Measurements from ENCODE around the gene PEMT.

Gene PEMT

DNA sequence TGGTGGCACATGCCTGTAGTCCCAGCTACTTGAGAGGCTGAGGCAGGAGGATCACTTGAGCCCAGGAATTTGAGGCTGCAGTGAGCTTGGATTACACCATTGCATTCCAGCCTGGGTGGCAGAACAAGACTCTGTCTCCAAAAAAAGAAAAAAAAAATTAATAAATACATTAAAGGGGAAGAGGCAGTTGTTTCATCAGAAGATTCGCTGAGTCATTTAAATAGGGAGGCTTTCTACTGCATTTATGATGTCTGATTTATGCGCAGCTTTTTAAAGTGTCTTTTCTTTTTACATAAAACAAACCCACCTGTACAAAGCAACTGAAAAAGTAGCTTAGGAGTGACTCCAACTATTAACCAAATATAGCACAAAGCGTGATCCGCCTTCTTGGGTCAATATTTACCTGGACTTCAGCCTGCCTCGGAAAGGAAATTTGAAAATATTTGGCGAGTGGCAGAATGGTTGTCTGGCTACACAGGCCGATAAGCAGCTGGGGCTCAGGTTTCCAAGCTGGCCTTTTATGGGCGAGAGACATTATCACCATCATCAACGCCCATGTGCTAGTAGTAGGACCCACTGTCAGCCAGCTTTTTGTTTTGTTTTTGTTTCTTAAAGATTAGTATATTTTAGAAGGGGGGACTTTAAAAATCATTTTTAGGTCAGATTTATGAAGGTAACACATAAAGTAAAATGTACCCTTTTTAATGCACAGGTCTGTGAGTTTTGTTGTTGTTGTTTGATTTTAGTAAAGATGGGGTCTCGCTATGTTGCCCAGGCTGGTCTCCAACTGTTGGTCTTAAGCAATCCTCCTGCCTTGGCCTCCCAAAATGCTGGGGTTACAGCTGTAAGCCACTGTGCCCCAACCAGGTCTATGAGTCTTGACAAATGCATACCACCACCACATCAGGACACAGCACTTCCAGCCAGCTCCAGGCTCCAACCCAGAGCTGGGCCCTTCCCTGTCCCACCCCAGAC is 52.8 kb downstream of the PEMT start:
- no peak for DNase-seq (ENCODE audit: extremely low read depth in 1 of 2, low read depth in 1 of 2)

DNA sequence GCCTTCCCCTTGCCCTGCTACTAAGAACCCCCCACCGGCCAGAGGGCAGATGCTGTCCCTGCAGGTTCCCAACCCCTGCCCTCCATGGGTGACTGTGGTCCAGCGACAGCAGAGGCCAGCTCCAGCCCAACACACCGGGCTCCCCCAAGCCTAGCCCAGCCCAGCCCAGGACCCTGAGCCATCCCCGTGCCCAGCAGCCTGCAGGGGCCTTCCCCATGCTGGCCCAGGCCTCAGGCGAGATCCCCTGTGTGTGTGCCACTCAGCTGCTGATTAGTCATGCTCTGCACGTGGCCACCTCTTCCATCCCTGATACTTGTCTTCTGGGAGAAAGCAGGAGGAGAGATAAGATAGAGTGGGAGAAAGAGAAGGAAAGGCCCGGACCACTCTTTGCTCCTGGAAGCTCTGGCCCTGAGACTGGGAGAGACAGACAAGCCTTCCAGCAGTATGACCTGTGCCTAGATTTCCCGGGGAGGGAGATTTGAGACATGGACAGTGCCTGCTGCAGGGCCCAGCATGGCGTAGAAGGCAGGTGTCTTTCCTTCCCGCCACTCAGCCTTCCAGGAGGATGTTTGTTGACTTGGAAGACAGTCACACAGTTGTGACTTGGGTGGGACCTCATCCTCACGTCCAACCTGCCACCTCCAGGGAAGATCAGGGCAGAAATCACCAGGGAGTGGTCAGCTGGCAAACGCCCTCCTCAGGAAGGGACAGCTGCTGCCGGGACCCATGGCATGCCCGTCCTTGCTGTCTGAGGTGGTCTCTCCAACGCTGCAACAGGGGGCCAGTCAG is 54.0 kb downstream of the PEMT start:
- no peak for DNase-seq (ENCODE audit: extremely low read depth in 1 of 2, low read depth in 1 of 2)

DNA sequence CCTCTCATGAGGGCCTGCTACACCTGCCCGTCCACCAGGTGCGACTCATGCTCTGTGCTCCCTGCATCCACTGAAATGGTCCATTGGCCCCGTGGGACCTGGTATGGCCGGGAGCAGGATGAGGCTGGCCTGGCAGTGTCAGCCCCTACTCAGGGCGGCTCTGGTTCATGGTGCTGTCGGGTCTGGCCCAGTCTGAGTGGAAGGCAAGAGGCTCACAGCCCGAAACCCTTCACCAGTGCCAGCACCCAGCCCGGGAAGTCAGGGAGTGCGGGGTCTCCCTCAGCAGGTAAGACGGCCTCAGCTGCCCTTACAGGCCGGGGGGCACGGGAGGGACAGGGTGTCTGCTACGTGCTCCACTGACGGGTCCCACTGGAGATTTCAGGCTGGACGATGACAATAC is 54.8 kb downstream of the PEMT start:
- no peak for DNase-seq (ENCODE audit: extremely low read depth in 1 of 2, low read depth in 1 of 2)

DNA sequence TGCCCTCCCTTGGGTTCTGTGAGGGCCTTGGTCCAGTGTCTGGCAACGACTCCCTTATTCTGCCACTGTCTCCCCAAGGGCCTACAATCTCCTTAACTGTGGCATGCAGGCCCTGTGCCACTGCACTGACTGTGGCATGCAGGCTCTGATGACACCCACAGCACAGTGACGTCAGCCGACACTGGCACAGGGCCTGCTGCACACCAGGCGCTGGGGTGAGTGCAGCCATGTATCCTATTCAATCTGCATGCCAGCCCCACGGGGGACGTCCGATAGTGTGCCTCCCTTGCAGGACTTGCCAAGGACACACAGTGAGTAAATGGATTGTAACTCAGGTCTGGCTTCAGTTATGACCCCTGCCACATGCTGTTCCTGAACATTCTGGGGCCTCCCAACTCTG is 55.6 kb downstream of the PEMT start:
- no peak for DNase-seq (ENCODE audit: extremely low read depth in 1 of 2, low read depth in 1 of 2)

DNA sequence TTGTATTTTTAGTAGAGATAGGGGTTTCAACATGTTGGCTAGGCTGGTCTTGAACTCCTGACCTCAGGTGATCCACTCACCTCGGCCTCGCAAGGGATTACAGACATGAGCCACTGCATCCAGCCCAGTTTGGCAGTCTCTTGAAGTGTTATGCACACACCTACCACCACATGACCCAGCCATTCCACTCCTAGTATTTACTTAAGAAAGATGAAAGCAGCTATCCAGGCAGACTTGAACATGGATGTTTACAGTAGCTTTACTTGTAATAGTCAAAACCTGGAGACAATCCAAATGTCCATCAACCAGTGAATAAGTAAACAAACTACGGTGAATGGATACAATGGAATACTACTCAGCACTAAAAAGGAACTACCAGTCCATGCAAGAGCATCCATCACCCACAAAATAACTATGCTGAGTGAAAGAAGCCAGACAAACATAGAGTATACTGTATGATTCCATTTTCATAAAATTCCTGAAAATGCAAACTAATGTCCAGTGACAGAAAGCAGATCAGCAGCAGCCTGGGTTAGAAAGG is 57.5 kb downstream of the PEMT start:
- no peak for DNase-seq (ENCODE audit: extremely low read depth in 1 of 2, low read depth in 1 of 2)

DNA sequence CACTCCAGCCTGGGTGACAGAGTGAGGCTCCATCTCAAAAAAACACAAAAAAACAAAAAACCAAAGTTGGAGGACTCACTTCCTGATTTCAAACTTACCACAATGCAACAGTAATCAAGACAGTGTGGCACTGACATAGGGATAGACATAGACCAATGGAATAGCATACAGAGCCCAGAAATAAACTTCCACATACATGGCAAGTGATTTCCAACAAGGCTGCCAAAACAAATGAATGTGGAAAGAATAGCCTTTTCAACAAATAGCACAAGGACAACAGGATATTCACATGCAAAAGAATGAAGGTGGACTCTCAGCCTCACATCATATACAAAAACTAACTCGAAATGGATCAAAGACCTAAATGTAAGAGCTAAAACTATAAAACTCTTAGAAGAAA is 58.5 kb downstream of the PEMT start:
- no peak for DNase-seq (ENCODE audit: extremely low read depth in 1 of 2, low read depth in 1 of 2)

DNA sequence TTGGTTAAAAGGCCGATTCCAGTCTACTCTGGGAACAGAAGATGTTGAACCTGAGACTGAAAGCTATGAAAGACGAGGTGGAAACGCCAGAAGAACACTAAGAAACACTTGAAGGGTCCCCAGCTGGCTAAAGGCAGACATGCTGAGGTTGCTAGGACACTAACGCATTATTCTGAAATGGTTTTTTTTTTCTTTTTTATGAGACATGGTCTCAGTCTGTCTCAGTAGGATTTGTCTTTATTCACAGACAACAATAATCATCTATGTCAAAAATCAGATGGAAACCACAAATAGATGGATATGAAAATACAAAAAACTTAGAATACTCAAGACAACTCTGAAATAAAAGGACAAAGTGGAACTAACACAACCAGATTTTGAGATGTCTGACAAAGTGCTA is 60.4 kb downstream of the PEMT start:
- DNase-seq (ENCODE audit: extremely low read depth in 1 of 2, low read depth in 1 of 2): no peak

DNA sequence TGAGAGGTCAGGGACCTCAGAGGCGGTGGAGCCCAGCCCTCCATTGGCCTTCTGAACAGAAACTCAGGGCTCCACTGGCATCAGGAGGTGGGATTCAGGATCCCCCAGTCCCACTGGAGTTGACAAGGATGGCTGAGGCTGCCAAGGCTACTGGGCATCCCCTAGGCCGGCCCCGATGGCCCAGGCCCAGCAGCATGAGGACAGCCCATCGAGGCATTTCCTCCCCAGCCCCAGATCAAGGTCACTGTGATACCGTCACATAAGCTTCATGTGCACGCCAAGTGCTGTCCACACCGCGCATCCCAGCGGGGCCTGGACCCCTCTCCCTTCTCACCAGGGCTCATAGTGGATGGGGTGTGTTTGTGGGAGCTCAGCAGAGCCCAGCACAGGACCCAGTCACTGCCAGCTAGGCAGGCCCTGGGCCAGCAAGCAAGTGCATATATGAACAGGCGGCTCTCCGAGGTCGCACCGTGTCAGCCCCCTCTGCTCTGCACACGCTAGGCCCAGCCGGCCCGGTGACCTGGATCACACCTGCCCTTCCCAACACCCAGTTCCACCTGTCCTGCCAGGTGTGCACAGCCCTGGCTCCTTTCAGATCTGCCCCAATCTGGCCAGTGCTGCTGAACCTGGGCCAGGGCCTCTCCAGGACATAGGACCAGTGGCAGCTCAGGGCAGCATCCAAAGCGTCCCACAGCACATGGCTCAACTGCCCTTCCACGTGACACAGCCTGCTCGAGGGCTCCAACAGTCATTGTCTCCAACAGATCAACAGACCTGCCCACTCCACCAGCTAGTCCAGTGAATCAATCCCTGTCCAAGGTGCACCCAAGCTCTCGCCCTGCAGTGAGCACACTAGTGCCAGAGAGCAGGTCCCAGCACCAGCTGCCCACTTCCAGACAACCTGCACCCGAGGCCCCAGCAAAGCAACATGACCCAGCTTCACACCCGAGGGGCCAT is 62.5 kb downstream of the PEMT start:
- DNase-seq (ENCODE audit: extremely low read depth in 1 of 2, low read depth in 1 of 2): no peak

DNA sequence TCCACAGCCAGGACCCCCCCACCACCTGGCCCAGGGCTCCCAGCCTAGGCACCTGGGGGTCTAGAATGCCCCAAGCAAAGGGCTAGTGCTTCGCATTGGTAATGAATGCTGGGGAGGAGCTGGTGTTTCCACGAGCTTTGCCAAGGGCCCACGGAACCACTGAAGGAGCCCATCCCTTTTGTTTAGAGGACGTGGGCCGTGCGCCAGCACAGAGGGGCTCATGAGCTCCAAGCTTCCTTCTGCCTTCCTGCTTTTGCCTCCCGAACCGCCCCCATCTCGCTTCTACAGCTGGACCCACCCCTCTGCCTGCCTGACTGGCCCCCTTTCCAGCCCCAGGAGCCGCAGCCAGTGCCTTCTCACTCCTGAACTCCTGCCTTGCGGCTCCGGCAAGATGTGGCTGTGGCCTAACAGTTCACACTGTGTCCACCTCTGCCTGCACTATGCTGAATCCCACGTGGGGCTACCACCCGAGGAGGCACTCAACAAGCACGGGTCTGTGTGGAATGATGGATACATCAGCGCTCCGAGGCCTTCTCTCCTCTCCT is 63.5 kb downstream of the PEMT start:
- no peak for DNase-seq (ENCODE audit: extremely low read depth in 1 of 2, low read depth in 1 of 2)

DNA sequence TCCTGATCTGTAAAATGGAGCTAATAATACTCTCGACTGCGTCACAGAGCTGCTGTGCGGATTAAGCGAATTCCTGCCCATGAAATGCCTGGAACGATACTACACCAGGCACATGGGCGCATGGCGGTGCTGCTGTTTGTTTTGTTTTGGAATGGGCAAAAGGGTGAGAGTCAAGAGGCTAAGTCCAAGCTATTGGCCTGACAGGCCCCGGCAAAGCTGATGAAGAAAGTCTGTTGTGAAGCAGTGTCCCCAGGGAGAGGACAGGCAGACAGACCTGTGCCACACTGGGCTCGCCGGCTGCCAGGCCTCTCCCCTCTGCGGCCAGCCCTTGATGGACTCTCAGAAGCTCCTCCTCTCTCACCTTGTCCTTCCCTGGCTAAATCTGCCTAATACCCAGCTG is 64.0 kb downstream of the PEMT start:
- DNase-seq (ENCODE audit: extremely low read depth in 1 of 2, low read depth in 1 of 2): no peak

DNA sequence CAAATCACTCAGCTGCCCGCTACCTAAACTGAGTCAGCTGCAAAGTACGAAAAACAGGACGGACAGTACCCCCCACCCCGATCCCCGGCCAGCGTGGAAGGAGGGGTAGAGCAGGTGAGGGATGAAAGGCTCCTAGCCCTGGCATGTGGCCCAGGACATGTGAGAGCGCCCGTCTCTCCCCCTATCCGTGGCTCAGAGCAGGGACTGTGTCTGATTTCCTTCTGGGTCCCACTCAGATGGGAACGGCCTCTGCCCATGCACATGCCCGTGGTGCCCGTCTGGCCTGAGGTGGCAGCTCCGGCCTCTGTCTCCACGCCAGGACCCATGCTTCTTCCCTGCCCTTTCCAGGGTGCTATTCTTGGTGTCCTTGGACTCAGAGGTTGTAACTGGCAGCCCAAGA is 65.1 kb downstream of the PEMT start:
- no peak for DNase-seq (ENCODE audit: extremely low read depth in 1 of 2, low read depth in 1 of 2)

DNA sequence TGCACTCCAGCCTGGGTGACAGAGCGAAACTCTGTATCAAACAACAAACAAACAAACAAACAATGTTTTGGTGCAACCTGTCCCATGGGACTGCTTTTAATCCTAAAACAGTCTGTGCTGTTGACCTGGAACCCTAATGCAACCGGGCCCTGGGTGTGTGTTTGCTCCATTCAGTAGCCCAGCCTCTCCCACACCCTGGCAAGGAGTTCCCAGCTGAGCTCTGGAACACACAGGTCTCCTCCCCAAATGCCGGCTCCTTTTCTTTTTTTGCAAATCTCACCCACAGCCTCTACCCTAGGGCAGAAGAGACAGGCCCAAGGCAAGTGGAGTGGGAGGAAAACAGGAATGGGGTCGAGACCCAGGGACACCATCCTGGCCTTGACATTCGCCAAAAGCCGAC is 65.6 kb downstream of the PEMT start:
- DNase-seq (ENCODE audit: extremely low read depth in 1 of 2, low read depth in 1 of 2): no peak

DNA sequence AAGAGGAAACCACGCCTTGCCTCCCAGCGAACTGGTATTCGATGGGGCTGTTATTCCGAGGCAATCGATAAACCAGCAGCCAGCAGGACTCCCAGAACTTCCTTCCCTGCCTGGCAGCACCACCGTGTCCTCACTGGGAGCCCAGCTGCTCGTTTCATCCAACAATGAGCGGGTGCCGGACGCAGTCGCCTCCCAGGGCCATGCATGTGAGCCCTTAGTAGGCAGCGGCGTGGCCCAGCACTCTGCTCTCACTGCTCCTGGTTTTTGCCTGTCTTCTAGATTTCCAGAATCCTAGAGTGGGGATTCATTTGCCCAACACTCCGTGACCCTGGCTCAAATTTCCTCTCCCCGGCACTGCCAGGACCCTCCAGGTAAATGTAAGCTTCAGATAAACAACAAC is 66.2 kb downstream of the PEMT start:
- no peak for DNase-seq (ENCODE audit: extremely low read depth in 1 of 2, low read depth in 1 of 2)

DNA sequence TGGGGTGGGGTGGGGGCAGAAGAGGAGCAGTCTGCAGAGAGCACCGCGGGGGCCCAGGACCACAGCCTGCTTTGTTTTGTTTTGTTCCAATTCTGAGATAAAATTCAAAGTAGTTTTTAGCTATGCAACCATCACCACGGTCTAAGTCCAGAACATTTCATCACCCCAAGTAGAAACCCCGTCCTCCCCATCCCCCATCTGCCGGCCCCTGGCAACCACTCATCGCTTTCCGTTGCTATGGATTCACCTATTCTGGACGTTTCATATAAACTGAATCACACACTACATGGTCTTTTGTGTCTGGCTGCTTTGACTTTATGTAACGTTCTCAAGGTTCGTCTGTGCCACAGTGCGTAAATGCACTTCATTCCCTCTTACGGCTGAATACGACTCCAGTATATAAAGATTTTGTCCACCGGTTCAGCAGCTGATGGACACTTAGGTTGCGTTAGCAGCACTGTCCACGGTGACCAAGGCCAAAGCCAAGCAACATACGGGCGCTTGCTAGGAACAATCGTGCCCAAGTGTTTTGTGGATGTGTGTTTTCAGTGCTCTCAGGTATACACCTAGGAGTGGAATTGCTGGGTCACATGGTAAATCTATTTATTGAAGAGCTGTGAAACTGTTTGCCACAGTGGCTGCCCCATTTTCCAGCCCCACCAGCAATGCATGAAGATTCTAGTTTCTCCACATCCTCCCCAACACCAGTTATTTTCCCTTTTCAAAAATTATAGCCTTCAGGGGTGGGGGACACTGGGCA is 67.6 kb downstream of the PEMT start:
- DNase-seq (ENCODE audit: extremely low read depth in 1 of 2, low read depth in 1 of 2): no peak

DNA sequence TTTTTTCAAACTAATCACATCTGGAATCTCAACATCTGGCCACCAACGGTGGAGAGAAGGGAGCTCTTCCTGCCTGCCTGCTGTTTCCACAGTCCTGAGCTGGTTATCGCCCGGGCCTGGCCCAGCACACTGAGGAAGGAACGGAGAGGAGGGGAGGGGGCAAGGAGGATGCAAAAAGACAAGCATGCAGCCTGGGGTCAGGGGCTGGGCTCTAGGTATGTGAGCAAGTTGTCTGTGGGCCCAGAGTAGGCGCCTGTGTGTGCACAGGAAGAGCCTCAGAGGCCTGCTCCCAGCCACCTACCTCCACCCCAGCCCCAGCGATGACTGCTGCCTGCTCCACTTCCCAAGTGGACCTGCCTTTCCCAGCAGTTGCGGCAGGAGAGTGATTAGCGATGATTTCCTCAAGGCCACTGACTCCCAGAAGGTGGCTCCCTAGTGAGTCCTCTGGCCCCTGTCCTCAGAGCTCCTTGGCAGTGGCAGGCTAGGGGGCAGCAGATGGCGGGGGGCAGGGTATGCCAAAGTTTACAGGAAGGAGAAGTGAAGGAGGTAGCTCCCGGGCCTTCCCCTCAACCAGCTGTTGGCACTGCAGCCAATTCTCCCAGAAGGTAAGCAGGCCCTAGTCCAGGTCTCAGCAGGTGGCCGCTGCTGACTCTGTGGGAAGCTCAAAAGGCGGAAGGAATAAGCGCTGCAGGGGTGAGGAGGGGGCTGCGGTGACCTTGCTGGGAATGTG is 68.3 kb downstream of the PEMT start:
- no peak for DNase-seq (ENCODE audit: extremely low read depth in 1 of 2, low read depth in 1 of 2)

DNA sequence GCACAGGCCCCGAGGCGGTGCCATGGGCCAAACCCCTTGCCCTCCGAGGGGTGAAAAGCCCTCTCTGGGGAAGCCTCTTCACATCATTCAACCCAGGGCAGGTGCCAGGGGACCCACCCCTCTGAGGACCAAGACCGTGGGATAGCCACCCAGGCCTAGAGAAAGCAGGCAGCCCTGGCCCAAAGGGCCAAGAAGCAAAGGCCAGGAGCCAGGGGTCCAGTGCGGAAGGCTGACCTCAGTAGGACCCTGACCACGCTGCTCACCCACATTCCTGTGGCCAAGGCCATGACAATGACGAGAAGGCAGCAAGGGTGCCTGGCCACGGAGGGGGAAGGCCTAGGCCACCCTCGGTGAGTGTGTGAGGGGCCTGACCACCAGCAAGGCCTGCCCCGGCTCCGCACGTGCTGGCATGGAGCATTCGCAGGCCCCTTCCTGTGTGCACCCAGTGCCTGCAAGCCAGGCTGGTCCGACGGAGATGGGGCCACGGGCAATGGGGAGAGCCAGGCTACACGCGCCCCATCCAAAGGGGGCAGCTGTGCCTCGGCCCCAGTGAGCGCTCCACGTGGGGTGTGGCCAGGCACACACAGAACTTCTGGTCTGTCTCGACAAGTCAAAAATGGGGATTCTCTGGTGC is 70.8 kb downstream of the PEMT start:
- no peak for DNase-seq (ENCODE audit: extremely low read depth in 1 of 2, low read depth in 1 of 2)

DNA sequence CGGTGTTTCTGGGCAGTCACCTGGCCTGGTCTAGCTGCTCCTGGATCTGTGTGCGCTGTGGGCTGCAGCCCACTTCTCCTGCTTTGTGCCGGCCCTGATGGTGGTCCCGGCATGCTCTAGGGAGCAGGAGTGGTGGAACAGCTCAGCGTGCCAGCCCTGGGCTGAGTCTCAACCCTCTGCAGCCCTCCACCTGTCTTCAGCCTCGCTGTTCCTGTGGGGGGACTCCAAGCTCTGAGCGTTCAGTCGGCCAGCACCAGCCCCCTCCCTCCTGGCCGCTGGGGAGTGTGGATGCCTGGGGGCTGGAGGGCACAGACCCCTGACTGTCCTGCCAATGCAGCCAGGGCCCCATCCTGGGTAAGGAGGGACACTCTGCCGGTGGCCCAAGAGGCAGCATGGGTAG is 71.6 kb downstream of the PEMT start:
- no peak for DNase-seq (ENCODE audit: extremely low read depth in 1 of 2, low read depth in 1 of 2)

DNA sequence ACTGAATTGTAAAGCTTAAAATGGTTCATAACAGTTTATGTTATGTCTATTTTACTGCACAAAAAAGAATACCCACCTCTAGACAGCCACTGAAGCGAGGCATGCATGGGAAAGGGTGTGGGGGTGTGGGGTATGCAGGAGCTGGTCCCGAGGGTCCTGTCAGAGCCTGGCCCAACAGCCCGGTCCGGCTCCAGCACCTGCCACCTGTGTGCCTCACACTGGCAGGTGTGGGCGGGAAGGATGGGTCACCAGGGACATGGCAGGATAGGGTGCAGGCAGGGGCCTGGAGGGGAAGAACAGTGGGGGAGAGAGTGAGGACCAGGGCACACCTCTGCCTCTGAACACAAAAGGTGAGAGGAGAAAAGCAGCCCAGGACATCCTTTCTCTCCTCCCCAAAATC is 72.6 kb downstream of the PEMT start:
- no peak for DNase-seq (ENCODE audit: extremely low read depth in 1 of 2, low read depth in 1 of 2)

DNA sequence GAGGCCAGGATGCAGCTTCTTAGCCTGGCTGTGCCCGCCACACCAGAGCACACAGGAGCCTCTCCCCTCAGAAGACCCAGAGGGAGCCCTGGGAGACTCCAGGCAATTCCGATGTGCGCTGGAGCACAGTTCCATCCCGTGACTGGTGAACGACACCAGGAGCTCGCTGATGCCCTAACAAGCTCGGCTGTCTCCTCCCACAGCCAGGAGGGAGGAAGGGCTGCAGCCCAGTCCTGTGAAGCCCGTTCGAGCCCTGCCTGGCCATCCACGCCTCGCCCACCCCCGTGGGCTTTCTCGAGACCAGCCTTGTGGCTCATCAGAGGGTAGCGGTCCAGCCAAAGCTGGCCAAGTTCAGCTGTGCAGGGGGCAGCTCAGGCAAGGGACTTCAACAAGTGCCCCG is 73.5 kb downstream of the PEMT start:
- no peak for DNase-seq (ENCODE audit: extremely low read depth in 1 of 2, low read depth in 1 of 2)

All from activated CD8-positive, alpha-beta memory T cell treated with anti-CD3 and anti-CD28 coated beads for 1 hour (primary cell).